ENCODE data around the gene PPP2R2D.
"Not testable (repeated sequence)": the region's sequence is repeated elsewhere in the genome, so short reads cannot be mapped to it uniquely, and the experiment has no call there.

The PPP2R2D gene

DNA sequence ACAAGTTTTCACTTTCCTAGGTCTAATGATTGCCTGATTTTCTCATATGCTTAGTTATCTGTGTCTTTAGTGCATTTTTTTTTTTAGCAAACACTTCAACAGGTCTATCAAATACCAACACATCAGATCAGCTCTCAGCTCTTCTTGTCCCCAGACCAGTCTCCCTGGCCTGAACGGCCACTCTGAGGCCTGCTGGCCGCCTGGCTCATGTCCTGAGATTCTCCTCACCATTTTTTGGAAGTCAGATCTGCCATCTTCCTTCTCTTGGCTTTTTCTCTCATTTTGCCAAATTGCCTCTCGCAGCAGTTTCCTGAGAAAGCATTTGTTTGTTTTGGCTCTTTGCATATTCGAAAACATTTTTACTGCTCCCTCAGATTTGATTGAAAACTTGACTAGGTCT is 29.3 kb downstream of the PPP2R2D start:
- DNase-seq = no peak

DNA sequence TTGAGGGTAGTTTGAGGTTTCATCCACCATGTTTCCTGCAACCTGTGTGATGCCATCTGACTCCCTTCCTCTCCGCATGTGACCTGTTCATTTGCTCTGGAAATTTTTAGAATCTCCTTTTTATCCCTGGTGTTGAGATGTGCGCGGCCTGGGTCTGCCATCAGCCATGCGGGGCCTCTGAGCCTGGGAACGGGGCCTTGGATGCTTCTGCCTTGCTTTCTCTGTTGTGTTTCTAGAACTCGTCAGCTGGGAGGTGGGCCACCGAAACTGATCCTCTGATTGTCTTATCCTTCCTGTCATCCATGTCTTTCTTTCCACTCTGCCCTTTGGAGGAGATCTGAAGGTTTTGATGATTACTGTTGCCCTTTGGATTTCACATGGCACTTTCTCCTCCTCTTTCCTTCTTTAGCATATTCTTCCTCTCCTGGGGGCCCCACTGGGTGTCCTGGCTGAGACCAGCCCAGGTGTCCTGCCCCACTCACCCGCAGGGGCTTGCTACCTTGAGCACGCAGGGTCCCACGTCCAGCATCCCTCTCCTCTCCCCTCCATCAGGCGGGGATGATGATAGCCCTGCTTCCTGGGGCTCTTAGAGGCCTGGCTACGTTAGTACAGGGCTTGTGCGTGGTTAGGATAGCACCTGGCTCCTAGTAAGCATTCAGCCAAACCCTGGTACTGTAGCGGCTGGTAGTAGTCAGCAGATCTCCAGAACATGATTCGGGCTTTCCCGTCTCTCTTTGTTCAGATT is 29.9 kb downstream of the PPP2R2D start:
- DNase-seq = no peak

DNA sequence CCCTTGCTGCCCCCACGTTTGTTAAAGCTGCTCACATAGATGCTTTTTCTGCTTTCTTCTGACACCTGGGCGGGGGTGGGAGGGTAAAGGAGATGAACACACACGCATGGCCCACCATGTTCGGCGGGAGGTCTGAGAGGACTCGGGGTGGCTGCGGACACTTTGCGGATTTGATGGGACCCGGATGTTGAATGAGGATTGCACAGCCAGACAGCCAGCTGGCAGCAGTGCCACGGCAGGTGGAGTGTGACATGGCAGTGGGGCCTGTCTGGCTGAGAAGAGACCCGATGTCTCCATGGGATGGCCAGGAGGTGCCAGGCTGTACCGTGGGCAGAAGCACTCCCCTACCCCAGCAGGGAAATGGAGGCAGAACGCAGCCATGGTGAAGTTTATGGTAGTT is 31.2 kb downstream of the PPP2R2D start:
- no peak for DNase-seq

DNA sequence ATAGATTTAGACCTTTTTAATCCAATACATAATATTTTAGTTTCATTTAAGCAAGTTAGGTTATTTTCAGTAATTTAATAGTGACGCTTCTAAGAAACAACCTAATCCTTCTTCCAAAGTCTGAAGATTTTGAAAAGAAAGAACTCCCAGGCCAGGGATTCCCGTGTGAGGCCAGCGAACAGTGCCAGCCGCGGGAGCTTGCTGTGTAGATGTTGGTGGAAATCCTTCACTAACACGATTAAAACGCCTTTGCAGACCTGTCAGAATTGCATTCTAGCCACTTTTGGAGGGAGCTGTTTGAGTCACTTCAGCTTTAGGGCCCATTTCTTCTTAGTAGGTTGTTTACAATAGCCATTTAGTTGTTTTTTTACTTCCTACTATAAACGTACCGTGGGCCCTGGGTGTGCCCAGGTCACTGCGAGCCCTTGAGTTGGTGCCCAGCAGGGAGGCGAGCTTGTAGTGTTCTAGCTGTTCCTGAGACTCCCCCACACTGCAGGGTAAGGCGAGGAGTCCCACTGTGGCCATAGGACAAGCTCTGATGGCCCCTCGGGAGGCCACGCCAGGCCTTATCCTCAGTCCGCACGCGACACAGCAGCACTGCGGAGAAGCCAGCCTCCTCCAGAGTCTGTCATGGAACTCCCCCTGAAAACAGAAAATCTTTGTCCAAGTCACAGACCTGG is 32.3 kb downstream of the PPP2R2D start:
- DNase-seq = no peak

DNA sequence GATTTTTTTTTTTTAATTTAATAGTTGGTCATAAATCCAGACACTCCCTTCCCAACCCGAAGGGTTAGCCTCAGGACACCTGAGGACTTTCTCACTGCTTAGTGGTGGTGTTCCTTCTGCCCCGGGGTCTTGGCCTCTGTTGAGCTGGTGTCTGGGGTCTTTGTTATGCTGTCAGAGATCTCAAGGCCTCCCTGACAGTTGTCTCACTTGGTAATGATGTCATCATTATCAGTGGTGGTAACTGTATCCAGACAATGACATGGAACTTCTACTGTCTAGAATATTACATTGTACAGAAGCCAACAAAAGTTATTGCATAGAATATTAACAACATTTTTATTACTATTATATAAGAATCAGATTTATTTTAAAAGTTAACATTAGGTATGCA is 32.9 kb downstream of the PPP2R2D start:
- no peak for DNase-seq

DNA sequence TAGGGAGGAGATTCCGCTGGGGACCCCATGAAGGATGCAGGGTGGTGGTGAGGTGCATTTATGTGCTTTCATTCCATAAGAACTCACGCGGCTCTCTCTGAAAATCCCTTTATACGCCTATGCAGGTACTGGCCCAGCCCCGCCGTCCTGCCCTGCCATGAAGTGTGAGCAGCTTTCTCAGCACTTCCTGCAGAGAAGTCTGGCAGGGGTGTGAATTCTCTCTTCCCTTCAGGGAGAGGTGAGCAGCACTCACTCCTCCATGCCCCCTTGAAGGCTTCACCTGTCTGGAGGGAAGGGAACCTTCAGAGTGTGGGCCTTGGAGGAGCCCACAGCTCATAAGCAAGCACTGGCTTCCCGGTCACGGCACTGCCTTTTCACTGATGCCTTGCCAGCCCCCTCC is 34.0 kb downstream of the PPP2R2D start:
- no peak for DNase-seq

DNA sequence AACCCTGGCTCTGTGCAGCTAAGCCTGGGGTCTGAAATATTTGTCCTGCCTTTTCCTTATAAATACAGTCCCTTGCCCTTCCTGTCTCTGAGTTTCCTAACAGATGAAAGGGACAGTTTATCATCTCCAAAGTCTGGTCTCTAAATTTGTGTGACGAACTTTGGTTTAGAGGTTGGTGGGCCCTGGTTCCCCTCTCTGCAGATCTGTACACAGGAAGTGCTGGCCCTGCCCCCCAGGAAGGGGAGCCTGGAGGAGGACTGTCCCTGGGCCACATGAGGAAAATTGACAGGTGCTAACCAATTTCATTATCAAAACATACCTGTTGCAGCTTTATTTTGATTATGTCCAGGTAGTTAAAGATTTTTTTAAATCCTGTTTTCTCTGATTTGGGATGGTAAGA is 34.5 kb downstream of the PPP2R2D start:
- no peak for DNase-seq

DNA sequence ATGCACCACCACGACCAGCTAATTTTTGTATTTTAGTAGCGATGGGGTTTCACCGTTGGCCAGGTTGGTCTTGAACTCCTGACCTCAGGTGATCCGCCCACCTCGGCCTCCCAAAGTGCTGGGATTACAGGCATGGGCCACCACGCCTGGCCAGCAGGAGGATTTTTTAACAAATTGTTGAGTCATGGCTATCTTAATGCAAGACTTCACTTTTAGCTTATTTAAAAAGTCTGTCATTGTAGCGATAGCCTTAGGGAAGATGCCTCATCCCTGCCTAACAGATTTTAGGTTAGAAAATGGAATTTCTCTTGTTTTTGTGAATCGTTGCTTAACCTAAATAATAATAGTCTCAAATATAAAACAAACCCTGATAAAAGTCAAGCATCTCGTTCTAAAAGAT is 35.5 kb downstream of the PPP2R2D start:
- DNase-seq = no peak

DNA sequence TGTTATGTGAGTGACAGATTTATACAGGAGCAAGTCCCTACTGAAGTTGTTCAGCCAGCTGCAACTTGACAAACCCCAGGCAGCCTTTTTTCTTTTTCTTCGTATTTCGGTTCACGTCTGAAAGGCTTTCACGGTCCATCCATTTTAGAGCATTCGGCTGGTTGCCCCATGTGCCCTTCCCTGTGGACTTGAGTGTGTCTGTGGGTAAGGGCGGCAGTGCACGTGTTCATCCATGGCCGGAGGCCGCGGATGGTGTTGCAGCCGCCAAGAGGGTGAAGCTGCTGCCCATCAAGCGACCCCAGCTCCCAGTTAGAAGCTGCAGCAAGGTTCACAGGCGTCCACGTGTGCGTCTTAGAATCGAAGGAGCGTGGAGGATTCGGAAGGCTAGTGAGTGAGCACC is 35.9 kb downstream of the PPP2R2D start:
- DNase-seq = no peak

DNA sequence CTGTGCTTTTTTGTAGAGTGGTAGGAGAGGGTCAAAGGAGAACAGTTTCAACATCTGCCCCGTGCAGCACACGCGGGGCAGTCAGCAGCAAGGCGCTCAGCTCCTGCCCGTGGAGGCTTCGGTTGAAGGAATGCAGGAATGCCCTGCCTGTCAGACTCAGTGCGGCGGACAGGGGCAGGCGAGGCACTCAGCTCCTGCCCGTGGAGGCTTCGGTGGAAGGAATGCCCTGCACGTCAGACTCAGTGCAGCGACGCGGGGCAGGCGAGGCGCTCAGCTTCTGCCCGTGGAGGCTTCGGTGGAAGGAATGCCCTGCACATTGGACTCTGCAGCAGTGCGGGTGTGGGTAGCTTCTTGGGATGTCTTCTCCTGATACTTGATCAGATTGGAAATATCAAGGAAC is 37.0 kb downstream of the PPP2R2D start:
- DNase-seq = no peak

DNA sequence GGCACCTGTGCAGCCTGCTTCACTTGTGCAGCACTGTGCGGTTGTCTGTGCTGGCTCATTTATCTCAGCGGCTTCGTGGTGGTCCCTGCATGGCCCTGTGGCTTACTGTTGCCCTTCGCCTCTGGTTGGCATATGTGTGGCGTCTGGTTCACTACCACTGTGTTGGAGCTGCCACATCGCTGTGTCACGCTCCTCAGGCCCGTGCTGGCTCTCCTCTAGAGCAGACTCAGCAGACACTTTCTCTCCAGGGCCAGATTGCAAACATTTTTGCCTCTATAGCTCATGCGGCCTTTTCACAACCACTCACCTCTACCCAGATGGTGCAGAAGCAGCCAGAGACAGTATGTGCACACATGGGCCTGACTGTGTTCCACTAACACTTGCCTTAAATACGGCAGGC is 37.9 kb downstream of the PPP2R2D start:
- no peak for DNase-seq

DNA sequence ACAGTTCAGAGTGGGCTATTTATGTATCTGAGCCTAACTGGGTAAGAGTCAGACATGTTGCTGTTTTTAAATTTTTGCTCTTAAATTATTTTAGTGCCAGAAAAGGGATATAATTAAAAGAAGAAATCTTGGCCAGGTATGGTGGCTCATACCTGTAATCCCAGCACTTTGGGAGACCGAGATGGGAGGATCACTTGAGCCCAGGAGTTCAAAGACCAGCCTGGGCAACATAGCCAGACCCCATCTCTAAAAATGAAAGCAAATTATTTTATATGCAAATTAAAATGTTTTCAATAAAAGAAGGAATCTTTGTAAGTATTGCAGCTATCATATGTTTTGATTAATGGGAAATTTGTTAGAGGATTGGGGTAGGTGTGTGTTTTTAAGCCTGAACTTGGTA is 41.6 kb downstream of the PPP2R2D start:
- DNase-seq = no peak

DNA sequence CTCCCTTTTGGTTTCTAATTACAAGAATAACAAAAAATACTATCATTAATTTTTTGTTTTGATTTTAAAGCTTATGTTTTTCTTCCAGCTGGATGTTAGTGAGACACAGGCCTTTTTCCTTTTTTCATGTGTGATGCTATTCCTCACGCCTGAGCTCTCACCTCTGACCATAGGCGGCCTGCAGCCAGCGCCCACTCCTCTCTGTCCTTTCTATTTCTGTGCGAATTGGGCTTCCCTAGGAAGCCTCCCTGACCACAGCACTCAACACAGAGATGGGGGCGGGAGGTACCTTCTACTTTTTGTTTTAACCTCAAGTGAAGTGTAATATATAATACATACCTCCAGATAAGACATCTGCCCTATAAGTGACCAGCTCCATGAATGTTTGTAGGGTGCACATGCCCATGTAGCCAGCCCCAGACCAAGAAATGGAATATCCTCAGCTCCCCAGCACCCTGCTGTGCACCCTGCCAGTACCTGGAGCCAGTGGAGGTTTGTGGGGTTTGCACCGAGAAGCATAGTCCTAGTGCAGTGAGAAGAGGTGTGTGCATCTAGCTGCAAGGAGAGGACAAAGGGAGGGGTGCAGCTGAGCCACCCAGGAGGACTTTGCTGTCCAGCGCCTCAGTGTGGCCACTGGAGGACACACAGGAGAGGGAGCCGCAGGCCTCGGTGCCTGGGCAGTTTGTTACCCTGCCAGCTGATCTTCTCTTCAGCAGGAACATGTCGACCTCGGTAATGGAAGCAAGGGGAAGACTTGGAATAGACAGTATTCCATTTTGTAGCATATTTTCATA is 42.4 kb downstream of the PPP2R2D start:
- DNase-seq = no peak

DNA sequence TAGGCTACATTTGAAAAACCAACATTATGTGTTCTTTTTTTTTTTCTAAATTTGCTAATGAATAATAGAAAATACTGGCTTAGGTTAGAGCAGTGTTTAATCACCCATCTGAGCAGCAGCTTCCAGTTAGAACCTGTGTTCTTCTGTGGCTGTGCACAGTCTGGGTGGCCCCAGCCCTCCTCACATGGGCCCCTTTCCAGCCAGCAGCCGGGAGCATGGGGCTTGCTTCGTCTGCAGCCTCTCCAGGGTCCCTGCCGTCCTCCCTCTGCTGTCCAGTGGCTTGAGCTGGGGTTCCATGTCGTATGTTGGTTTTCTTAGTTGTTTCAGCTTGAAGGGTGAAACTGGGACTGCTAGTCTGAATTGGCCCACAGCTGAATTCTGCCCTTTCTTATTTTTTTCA is 43.6 kb downstream of the PPP2R2D start:
- DNase-seq = no peak

DNA sequence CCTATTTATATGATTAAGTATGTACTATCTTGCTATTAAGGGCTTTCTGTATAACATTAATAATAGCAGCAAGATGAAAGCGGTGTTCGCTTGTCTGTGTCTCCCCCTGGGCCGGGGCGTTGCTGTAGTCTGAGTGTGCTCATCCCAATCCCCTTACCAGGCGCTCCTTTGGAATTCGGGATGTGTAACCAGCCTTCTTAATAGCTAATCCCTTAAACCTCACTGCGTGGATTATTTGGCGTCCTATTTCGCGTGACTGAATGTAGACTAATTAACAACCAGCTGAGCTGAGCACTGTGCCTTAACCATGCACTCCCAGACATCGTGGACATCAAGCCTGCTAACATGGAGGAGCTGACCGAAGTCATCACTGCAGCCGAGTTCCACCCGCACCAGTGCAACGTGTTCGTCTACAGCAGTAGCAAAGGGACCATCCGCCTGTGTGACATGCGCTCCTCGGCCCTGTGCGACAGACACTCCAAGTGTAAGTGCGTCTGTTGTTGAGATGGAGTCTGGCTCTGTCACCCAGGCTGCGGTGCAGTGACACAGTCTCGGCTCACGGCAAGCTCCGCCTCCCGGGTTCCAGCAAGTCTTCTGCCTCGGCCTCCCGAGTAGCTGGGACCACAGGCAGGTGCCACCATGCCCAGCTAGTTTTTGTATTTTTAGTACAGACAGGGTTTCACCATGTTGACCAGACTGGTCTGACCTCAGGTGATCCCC is 44.3 kb downstream of the PPP2R2D start:
- DNase-seq = no peak

DNA sequence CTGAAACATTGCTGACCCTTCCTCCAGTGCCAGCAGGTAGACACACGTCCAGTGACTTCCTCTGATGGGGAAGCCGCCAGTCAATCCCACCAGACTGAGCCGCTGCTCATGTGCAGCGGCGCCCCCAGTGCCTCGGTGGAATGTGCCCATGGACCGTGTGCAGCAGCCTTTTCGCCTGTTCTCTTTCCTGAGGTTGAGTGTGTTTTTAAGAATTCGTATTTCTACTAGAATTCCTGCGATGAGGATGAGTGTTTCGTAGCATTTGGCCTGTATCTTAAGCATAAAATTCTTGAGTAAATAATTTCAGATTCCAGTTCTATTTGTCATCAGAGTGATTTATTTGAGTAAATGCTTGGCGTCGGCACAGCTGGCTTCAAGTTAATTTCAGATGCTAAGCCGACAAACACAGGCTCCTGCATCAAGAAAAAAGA is 45.5 kb downstream of the PPP2R2D start:
- DNase-seq = no peak

DNA sequence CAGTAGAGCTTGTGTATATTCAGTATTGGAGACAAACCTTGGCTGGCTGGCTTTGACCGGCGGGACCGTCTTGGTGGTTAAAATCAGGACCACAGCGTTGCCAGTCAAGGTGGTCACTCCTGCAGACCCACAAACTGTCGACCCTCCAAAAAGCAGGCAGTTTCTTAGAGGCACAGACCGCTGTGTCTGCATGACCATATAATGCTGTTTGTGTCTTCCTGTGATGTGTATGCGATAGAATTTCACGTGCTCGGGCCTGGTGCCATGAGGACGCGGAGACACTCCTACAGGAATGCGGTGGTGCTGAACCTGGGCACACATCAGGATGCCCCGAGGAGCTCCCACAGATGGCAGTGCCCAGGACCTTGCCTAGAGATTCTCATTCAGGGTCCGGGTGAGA is 46.1 kb downstream of the PPP2R2D start:
- DNase-seq = no peak

DNA sequence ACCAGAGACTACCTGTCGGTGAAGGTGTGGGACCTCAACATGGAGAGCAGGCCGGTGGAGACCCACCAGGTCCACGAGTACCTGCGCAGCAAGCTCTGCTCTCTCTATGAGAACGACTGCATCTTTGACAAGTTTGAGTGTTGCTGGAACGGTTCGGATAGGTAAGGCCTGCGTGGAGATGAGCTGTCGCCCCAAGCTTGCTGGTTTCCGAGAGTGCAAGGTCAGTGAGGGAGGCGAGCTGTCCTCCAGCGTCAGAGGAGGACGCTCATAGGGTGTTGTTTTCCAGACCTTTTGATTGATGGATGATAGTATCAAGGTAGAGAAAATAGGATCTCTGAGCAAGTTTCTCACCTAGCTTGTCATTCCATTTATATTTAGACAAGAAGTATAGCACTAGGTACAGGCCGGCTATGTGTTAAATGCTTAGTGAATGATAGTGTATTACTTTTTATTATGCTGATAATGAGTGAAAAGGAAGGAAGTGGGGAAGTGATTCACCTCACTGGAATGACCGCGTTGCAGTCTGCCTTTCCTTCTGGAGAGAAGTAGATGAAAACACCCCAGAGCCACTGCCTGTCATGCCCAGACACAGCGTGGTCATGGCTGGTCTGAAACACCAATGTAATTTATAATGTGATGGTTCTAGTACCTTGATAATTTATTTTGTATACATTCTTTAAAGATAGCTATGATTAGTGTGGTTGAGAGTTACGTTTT is 47.0 kb downstream of the PPP2R2D start:
- DNase-seq = no peak

DNA sequence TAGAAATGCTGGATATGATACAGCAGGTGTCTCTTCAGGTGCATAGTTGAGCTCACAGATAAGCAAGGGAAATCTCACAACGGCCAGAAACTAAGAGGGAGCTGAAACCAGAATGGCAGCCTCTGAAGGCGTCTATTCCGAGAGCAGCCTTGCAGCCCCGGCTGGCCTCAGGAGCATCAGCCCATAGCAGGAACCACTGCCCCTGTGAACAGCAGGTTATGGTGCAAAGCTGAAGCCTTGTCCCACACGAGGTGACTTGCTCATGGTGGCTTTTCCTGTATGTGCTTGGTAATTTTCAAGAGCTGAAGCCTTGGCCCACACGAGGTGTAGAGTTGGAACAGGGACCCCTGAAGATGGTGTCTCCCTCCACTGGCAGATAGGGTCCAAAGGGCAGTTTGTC is 47.7 kb downstream of the PPP2R2D start:
- no peak for DNase-seq

DNA sequence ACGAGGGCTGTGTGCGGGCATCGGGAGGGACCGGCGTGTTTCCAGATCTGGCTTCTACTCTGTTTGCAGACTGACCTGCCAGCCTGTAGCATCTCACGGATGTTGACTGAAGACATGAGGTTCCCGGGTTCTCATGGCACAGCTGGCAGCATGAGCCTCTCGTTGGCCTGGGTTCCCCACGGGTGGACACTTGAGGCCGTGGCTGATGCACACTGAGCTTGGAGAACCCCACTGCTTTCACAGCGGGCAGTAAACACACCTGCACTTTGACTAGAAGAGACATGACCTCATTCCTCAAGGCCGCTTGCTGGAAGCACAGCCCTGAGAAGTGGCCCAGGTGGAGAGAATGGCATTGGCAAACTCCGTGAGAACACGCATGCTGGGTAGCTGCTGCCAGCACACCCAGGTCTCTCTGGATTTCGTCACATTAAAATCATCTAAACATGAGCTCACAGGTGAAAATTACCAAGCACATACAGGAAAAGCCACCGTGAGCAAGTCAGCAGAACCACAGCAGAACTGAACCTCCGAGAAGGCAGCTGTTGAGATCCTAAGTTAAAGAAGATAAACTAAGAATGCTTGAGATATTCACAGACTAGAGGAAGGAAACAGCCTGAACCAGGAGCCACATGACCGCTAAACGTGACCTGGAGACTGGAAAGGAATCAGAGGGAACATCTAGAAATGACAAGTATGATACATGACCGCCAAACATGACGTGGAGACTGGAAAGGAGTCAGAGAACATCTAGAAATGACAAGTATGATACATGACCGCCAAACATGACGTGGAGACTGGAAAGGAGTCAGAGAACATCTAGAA is 48.4 kb downstream of the PPP2R2D start:
- DNase-seq = no peak

DNA sequence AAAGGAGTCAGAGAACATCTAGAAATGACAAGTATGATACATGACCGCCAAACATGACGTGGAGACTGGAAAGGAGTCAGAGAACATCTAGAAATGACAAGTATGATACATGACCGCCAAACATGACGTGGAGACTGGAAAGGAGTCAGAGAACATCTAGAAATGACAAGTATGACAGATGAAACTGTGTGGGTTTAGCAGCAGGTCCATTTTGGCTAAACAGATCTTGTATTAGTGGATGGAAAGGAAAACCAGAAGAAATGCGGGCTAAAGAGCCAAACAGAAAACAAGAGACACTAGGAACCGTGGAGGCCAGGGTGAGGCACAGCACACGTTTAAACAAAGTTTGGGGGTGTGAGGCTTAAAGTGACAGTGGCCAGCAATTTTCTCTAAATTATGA is 49.1 kb downstream of the PPP2R2D start:
- not testable (repeated sequence) for DNase-seq
